ENCODE measurements around the gene IRS1.

DNA sequence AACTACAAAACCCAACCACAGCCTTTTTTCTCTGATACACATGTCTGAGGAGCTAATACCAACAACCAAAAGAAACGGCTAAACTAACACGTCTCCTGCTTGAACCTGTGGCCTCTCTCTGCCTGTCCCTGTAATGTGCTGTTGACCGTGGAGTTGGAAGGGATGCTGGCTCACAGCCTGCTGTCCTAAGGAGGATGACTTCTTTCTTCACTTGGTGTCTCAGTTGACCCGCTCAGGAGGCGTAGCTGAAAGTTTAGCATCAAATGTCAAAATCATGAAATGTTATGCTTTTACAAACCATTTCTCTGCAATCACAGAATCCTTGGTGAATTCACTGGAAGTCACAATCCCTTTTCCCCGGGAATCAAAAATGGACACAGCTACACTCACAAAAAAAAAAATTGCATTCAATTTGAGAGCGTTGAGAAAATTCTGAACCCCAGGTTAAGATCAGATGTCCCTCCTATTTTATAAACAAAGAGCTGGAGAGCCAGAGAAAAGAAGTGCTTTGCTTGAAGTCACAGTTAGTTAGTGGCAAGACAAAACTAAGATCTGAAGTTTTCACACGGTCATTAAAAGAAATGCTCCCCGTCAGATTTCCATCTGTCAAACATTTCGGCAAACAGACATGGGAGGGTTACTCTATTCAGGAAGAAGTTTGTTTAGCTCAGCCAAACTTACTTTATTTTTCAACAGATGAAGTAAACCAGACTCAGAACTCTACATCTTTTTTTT, 74.3 kb downstream of the IRS1 start:
- TF ChIP-seq, protein P1, sequence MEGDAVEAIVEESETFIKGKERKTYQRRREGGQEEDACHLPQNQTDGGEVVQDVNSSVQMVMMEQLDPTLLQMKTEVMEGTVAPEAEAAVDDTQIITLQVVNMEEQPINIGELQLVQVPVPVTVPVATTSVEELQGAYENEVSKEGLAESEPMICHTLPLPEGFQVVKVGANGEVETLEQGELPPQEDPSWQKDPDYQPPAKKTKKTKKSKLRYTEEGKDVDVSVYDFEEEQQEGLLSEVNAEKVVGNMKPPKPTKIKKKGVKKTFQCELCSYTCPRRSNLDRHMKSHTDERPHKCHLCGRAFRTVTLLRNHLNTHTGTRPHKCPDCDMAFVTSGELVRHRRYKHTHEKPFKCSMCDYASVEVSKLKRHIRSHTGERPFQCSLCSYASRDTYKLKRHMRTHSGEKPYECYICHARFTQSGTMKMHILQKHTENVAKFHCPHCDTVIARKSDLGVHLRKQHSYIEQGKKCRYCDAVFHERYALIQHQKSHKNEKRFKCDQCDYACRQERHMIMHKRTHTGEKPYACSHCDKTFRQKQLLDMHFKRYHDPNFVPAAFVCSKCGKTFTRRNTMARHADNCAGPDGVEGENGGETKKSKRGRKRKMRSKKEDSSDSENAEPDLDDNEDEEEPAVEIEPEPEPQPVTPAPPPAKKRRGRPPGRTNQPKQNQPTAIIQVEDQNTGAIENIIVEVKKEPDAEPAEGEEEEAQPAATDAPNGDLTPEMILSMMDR (conservative IDR thresholded peaks at IDR 0.05; ENCODE audit: low read depth, low read length) = no peak
- no peak for TF ChIP-seq EZH2 (IDR thresholded peaks at IDR 0.05; ENCODE audit: low read length, unreplicated experiment)

Data from PC-3 (cell line).